Neural cell (in vitro differentiated cells): Measurements from ENCODE around the gene FAM187B. TPM values are rescaled to one million over a fixed set of nuclear protein-coding genes. Genes with fewer than 3 reads are reported as not detected.

Source experiments
- H2AFZ ChIP-seq: fragments of 200-600, 300-800 bp; sonication (generic), shearing (Covaris generic); 2 replicates; pipeline ENCODE4 v1.6.0; 2014; ENCODE audit warnings: low read depth, mild to moderate bottlenecking, antibody characterized with exemption, low read length, moderate library complexity
- H3F3A ChIP-seq: fragments of 200-600 bp; shearing (Covaris generic); 2 replicates; pipeline ENCODE4 v1.6.1; 2016; ENCODE audit warnings: mild to moderate bottlenecking, moderate library complexity, mixed read lengths, antibody characterized with exemption, low read length; ENCODE audit not compliant: insufficient read depth, poor library complexity, severe bottlenecking
- H3K27ac ChIP-seq: fragments of 200-600, 300-800 bp; sonication (generic), shearing (Covaris generic); 2 replicates; pipeline ENCODE4 v1.5.1; 2014; ENCODE audit warnings: mild to moderate bottlenecking, low read length, moderate library complexity
- H3K27me3 ChIP-seq: fragments of 300-800, 200-600 bp; sonication (generic), shearing (Covaris generic); 2 replicates; pipeline ENCODE4 v1.6.0; 2014; ENCODE audit warnings: mild to moderate bottlenecking, low read depth, low read length, moderate library complexity; ENCODE audit not compliant: insufficient read depth
- H3K36me3 ChIP-seq: fragments of 300-800, 200-600 bp; sonication (generic), shearing (Covaris generic); 2 replicates; pipeline ENCODE4 v1.5.1; 2014; ENCODE audit warnings: mild to moderate bottlenecking, antibody characterized with exemption, low read length, moderate library complexity; ENCODE audit not compliant: insufficient read depth
- H3K4me2 ChIP-seq: fragments of 300-800, 200-600 bp; sonication (generic), shearing (Covaris generic); 2 replicates; pipeline ENCODE4 v1.6.0; 2014; ENCODE audit warnings: mild to moderate bottlenecking, low read length
- H3K4me3 ChIP-seq: fragments of 300-800, 200-600 bp; sonication (generic), shearing (Covaris generic); 2 replicates; pipeline ENCODE4 v1.5.1; 2014; ENCODE audit warnings: mild to moderate bottlenecking, low read length, moderate library complexity
- H3K79me2 ChIP-seq: fragments of 200-600 bp; shearing (Covaris generic); replicated peaks from 2 replicates; pipeline ENCODE4 v1.6.0; 2014; ENCODE audit warnings: mild to moderate bottlenecking, low read length, moderate library complexity; ENCODE audit not compliant: insufficient read depth
- H3K9ac ChIP-seq: fragments of 300-800, 200-600 bp; sonication (generic), shearing (Covaris generic); 2 replicates; pipeline ENCODE4 v1.6.1; 2016; ENCODE audit warnings: mild to moderate bottlenecking, low read length, mixed read lengths
- H3K9me2 ChIP-seq: fragments of 200-600 bp; shearing (Covaris generic); 2 replicates; pipeline ENCODE4 v1.6.1; 2016; ENCODE audit warnings: mild to moderate bottlenecking, low read length, mixed read lengths; ENCODE audit not compliant: insufficient read depth
- H3K9me3 ChIP-seq: fragments of 200-600, 300-800 bp; sonication (generic), shearing (Covaris generic); 2 replicates; pipeline ENCODE4 v1.6.1; 2016; ENCODE audit warnings: mild to moderate bottlenecking, mixed run types, low read length, moderate library complexity, mixed read lengths
- H4K20me1 ChIP-seq: fragments of 200-600 bp; shearing (Covaris generic); 2 replicates; pipeline ENCODE4 v1.6.1; 2016; ENCODE audit warnings: mild to moderate bottlenecking, mixed run types; ENCODE audit not compliant: insufficient read depth
- CTCF ChIP-seq: fragments of 450-650 bp; IDR thresholded peaks from 2 replicates; pipeline ENCODE4 v1.5.1; 2014; ENCODE audit warnings: antibody characterized with exemption, mild to moderate bottlenecking, moderate library complexity; ENCODE audit not compliant: poor library complexity, severe bottlenecking
- EP300 ChIP-seq: fragments of 450-650 bp; conservative IDR thresholded peaks from 2 replicates; pipeline ENCODE4 v1.6.1; 2014; ENCODE audit warnings: antibody characterized with exemption, mild to moderate bottlenecking, moderate library complexity; ENCODE audit not compliant: poor library complexity, severe bottlenecking
- EZH2 ChIP-seq: fragments of 200-600, 300-800 bp; shearing (Covaris generic), sonication (generic); IDR thresholded peaks from 2 replicates; pipeline ENCODE4 v1.6.1; 2014; ENCODE audit warnings: antibody characterized with exemption, low read length, borderline replicate concordance, mild to moderate bottlenecking; ENCODE audit not compliant: insufficient read depth, poor library complexity, severe bottlenecking
- MXI1 ChIP-seq: fragments of 450-650 bp; conservative IDR thresholded peaks from 2 replicates; pipeline ENCODE4 v1.6.1; 2014; ENCODE audit warnings: antibody characterized with exemption, mild to moderate bottlenecking; ENCODE audit not compliant: poor library complexity, severe bottlenecking
- POLR2AphosphoS5 ChIP-seq: IDR thresholded peaks from 2 replicates; pipeline ENCODE4 v1.6.1; 2012
- RAD21 ChIP-seq: fragments of 450-650 bp; conservative IDR thresholded peaks from 2 replicates; pipeline ENCODE4 v1.6.1; 2014; ENCODE audit warnings: antibody characterized with exemption, mild to moderate bottlenecking, moderate library complexity
- REST ChIP-seq: IDR thresholded peaks from 2 replicates; pipeline ENCODE4 v1.6.1; 2012; ENCODE audit warnings: borderline replicate concordance
- SMC3 ChIP-seq: fragments of 450-650 bp; conservative IDR thresholded peaks from 2 replicates; pipeline ENCODE4 v1.6.1; 2014; ENCODE audit warnings: antibody characterized with exemption, mild to moderate bottlenecking, moderate library complexity; ENCODE audit not compliant: poor library complexity
- TAF1 ChIP-seq: IDR thresholded peaks from 2 replicates; pipeline ENCODE4 v1.6.1; 2012; ENCODE audit warnings: low read depth
- polyA plus RNA-seq: library from polyadenylated mRNA; depleted of rRNA; stranded (reverse); fragments of >200 nt; gene quantifications from 2 replicates; pipeline ENCODE4 v1.2.3, GENCODE V29; 2014

The FAM187B gene
- polyA plus RNA-seq, 1 donor from 2014 or later: not detected

- H3K4me3 ChIP-seq: no peak overlapping the region
- H3K9me2 ChIP-seq: no peaks in the 10 kb centered on the region
- no peaks in the 10 kb centered on the region for H3K9me3 ChIP-seq
- no peaks in the 10 kb centered on the region for H3K36me3 ChIP-seq
- TF ChIP-seq EP300 (no peak), CTCF (no peak), TAF1 (no peak), MXI1 (no peak), RAD21 (no peak), POLR2AphosphoS5 (no peak), SMC3 (no peak), REST (no peak), EZH2 (no peak)
- H2AFZ ChIP-seq: no peak overlapping the region
- no peak overlapping the region for H3K27ac ChIP-seq
- no peaks in the 10 kb centered on the region for H3K27me3 ChIP-seq
- H3K79me2 ChIP-seq: no peaks in the 10 kb centered on the region
- no peak overlapping the region for H3K9ac ChIP-seq
- no peaks in the 10 kb centered on the region for H4K20me1 ChIP-seq
- H3F3A ChIP-seq: no peaks in the 10 kb centered on the region
- no peak overlapping the region for H3K4me2 ChIP-seq
Observed at GRCh38 chr19:35256566-35256965, 28.0 kb upstream of the FAM187B start.

- H3K9me3 ChIP-seq: no peaks in the 10 kb centered on the region
- no peaks in the 10 kb centered on the region for H4K20me1 ChIP-seq
- no peak overlapping the region for H3K9ac ChIP-seq
- no peaks in the 10 kb centered on the region for H3K36me3 ChIP-seq
- no peaks in the 10 kb centered on the region for H3K9me2 ChIP-seq
- H2AFZ ChIP-seq: no peak overlapping the region
- H3K27ac ChIP-seq: no peak overlapping the region
- no peak overlapping the region for H3K4me3 ChIP-seq
- H3F3A ChIP-seq: no peaks in the 10 kb centered on the region
- TF ChIP-seq CTCF (no peak), REST (no peak), MXI1 (no peak), EZH2 (no peak), EP300 (no peak), RAD21 (no peak), TAF1 (no peak), POLR2AphosphoS5 (no peak), SMC3 (no peak)
- H3K27me3 ChIP-seq: peaks cover 6% of the 10 kb centered on the region
- no peak overlapping the region for H3K4me2 ChIP-seq
- H3K79me2 ChIP-seq: no peaks in the 10 kb centered on the region
Observed at GRCh38 chr19:35254341-35255297, 26.1 kb upstream of the FAM187B start.
